Measurements from ENCODE around the gene WWTR1. TPM values are rescaled to one million over a fixed set of nuclear protein-coding genes. Genes with fewer than 3 reads are reported as not detected.
A peak's percentile ranks its signal among the peaks of the same experiment; 100 is the strongest.

Gene WWTR1
- total and polyA plus RNA-seq, 2 donors from 2014 or later: 23.3 to 117 TPM

GRCh38 chr3:149507491-149508324 is 150.1 kb downstream of the WWTR1 start:
- DNase-seq (peak in 1 of 5 donors; percentile 31), FAIRE-seq (no peak)
- Histone ChIP-seq H3K27me3 (ENCODE audit: control insufficient read depth, insufficient read depth, low read length) (no peaks in the 10 kb centered on the region), H3K27ac (ENCODE audit: low read depth in 2 of 2, low read length in 2 of 2) (no peak overlapping the region), H3K4me1 (ENCODE audit: control insufficient read depth in 2 of 3, insufficient read depth in 2 of 3, low read depth in 1 of 3, low read length in 3 of 3) (peaks cover 0 to 4% (median 0%) of the 10 kb centered on the region in 3 donors), H3K4me3 (ENCODE audit: low read length in 3 of 3) (peak overlapping the region in 1 of 3 donors; percentile 21), H3K9me3 (ENCODE audit: control insufficient read depth in 2 of 3, insufficient read depth in 1 of 3, low read length in 3 of 3) (no peaks in the 10 kb centered on the region), H3K36me3 (ENCODE audit: control insufficient read depth in 2 of 3, insufficient read depth in 3 of 3, low read length in 3 of 3) (no peaks in the 10 kb centered on the region), H3K9ac (ENCODE audit: low read length in 3 of 3) (no peak overlapping the region)
- intact Hi-C loops (cut with DNase I): no loop called here
- no peak for TF ChIP-seq CTCF (IDR thresholded peaks at IDR 0.05; ENCODE audit: borderline replicate concordance, extremely low read depth, insufficient read depth)

GRCh38 chr3:149506965-149507364 is 150.9 kb downstream of the WWTR1 start:
- intact Hi-C loops (cut with DNase I): no loop called here
- no peak overlapping the region for H3K9ac ChIP-seq (ENCODE audit: low read length in 3 of 3)
- no peak for TF ChIP-seq CTCF (IDR thresholded peaks at IDR 0.05; ENCODE audit: borderline replicate concordance, extremely low read depth, insufficient read depth)
- no peak overlapping the region for H3K4me3 ChIP-seq (ENCODE audit: low read length in 3 of 3)
- peaks cover 0 to 4% (median 0%) of the 10 kb centered on the region in 3 donors for H3K4me1 ChIP-seq (ENCODE audit: control insufficient read depth in 2 of 3, insufficient read depth in 2 of 3, low read depth in 1 of 3, low read length in 3 of 3)
- no peaks in the 10 kb centered on the region for H3K9me3 ChIP-seq (ENCODE audit: control insufficient read depth in 2 of 3, insufficient read depth in 1 of 3, low read length in 3 of 3)
- no peak overlapping the region for H3K27ac ChIP-seq (ENCODE audit: low read depth in 2 of 2, low read length in 2 of 2)
- DNase-seq (no peak), FAIRE-seq (no peak)
- H3K27me3 ChIP-seq (ENCODE audit: control insufficient read depth, insufficient read depth, low read length): no peaks in the 10 kb centered on the region
- H3K36me3 ChIP-seq (ENCODE audit: control insufficient read depth in 2 of 3, insufficient read depth in 3 of 3, low read length in 3 of 3): no peaks in the 10 kb centered on the region

GRCh38 chr3:149506540-149506939 is 151.3 kb downstream of the WWTR1 start:
- H3K9me3 ChIP-seq (ENCODE audit: control insufficient read depth in 2 of 3, insufficient read depth in 1 of 3, low read length in 3 of 3): no peaks in the 10 kb centered on the region
- no peak for FAIRE-seq
- H3K36me3 ChIP-seq (ENCODE audit: control insufficient read depth in 2 of 3, insufficient read depth in 3 of 3, low read length in 3 of 3): no peaks in the 10 kb centered on the region
- intact Hi-C loops (cut with DNase I): no loop called here
- TF ChIP-seq CTCF (IDR thresholded peaks at IDR 0.05; ENCODE audit: borderline replicate concordance, extremely low read depth, insufficient read depth): no peak
- no peak for DNase-seq
- peaks cover 0 to 4% (median 0%) of the 10 kb centered on the region in 3 donors for H3K4me1 ChIP-seq (ENCODE audit: control insufficient read depth in 2 of 3, insufficient read depth in 2 of 3, low read depth in 1 of 3, low read length in 3 of 3)
- no peak overlapping the region for H3K27ac ChIP-seq (ENCODE audit: low read depth in 2 of 2, low read length in 2 of 2)
- no peaks in the 10 kb centered on the region for H3K27me3 ChIP-seq (ENCODE audit: control insufficient read depth, insufficient read depth, low read length)
- H3K9ac ChIP-seq (ENCODE audit: low read length in 3 of 3): no peak overlapping the region
- no peak overlapping the region for H3K4me3 ChIP-seq (ENCODE audit: low read length in 3 of 3)
